ENCODE measurements around the gene AGO3.

Gene AGO3

DNA sequence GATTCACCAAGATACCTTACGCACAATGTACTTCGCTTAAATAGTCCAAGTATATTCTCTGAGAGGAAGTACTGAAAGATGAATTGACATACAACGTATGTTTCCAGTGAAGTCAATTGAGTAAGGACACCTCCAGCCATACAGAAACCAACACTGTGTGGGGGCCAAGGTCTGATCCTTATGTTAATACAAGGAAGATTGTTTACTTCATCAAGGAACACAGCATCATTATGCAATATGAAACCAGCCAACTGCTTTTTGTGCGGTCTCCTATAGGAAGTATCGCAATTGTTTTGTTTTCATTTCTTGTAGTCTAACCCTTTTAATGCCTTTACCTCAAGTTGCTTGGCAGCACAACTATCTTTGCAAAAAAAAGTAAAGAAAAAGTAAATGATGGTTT lies 124.8 kb downstream of the AGO3 start:
- TF ChIP-seq CTCF (IDR thresholded peaks at IDR 0.05; ENCODE audit: low read depth, low read length), result no peak
- DNase-seq (ENCODE audit: extremely low read depth, low read depth), result no peak

DNA sequence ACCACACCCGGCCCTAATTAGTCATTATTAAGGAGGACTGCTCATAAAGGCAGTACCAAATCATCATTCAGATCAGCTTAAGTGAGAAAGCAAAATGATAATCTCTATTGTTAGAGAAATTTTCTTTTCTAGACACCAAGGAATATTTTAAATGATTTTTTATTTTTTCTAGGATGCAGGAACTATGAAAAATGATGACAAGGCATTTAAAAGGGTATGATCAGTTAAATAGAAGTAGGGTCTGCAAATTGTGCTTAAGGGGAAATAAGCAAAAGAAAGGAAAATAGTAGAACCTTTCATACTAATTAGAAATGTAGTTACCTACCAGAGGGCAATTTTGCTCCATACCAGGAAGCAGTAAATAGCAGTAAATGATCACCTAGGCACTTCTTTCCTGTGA lies 131.4 kb downstream of the AGO3 start:
- no peak for DNase-seq (ENCODE audit: extremely low read depth, low read depth)
- no peak for TF ChIP-seq CTCF (IDR thresholded peaks at IDR 0.05; ENCODE audit: low read depth, low read length)

GRCh38 chr1:36067871-36068270 lies 137.0 kb downstream of the AGO3 start:
- no peak for TF ChIP-seq CTCF (IDR thresholded peaks at IDR 0.05; ENCODE audit: low read depth, low read length)

GRCh38 chr1:36068866-36069265 lies 138.0 kb downstream of the AGO3 start:
- TF ChIP-seq CTCF (IDR thresholded peaks at IDR 0.05; ENCODE audit: low read depth, low read length), result no peak
- DNase-seq (ENCODE audit: extremely low read depth, low read depth), result no peak

More at GRCh38 chr1:36067871-36068270, 137.0 kb downstream of the AGO3 start:
- DNase-seq (ENCODE audit: extremely low read depth, low read depth), result no peak

DNA sequence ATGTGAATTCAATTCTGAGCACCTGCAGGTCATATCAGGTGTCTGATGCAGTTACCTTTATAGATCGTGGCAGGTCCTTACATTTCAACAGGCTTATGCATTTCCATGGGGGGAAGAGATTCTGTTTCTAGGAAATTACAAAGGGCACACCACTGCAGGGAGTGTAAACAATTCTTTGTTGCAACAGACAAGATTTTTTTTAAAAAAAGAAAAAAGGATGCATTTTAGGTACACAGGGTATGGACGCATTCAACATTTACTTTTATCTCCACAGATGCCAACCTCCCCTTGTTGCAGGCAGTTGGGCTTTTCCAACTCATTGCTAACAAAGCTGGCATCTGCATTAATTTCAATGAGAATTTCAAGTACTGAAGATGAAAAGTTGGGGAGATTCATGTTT lies 139.4 kb downstream of the AGO3 start:
- no peak for DNase-seq (ENCODE audit: extremely low read depth, low read depth)
- no peak for TF ChIP-seq CTCF (IDR thresholded peaks at IDR 0.05; ENCODE audit: low read depth, low read length)

DNA sequence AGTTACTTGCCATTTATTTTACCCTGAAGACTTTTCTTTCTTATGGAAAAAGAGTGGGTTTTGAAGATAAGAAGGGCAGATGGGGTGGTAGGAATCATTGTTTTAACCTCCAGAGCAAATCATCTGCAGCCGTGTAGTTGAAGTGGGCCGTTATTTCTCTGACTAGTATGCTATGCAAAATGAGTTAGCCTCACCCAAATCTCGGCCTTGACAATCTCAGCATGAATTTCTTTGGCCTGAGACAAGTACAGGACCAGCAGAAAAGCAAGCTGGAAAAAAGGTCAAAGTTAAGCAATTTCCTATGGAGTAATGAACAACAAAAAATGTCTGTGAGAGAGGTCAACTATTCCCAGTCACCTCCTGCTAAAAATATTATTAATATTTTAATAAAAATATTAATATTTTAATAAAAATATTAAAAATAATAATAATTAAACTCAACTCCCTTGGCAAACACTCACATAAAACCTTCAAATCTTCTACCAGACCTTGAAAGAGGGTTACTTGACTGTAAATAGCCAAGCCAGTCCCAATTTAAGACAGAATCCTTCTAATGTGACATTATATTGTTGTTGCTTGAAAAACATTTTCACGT lies 146.2 kb downstream of the AGO3 start:
- DNase-seq (ENCODE audit: extremely low read depth, low read depth), result no peak
- no peak for TF ChIP-seq CTCF (IDR thresholded peaks at IDR 0.05; ENCODE audit: low read depth, low read length)

DNA sequence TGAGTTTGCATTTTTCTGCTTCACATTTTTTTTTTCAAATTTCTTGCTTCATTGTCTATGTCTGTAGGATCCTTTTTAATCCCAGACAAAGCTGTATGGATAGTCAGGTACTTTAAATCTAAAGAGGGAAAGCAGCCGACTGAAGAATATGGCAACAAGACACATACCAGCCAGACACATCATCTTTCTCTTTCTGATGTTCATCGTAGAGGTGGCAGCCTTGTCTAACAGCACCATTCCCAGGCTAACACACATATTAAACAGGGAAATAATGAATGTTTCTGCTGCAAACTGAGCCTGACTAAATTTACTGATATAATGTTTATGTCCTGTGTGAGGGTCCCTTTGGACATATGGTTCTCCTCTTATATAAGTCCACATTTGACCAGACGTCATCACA lies 149.3 kb downstream of the AGO3 start:
- no peak for DNase-seq (ENCODE audit: extremely low read depth, low read depth)
- no peak for TF ChIP-seq CTCF (IDR thresholded peaks at IDR 0.05; ENCODE audit: low read depth, low read length)
